ENCODE results near the gene EMC1. TPM values are rescaled to one million over a fixed set of nuclear protein-coding genes. Genes with fewer than 3 reads are reported as not detected.
A peak's percentile ranks its signal among the peaks of the same experiment; 100 is the strongest.

The EMC1 gene
- polyA plus RNA-seq, 1 donor (not counting 4 experiments of a cell fraction or from before 2014, with no cell fraction given) = 28.6 TPM

GRCh38 chr1:19209990-19210771 lies 41.1 kb downstream of the EMC1 start, which contains the start of gene UBR4:
TSS of gene UBR4 (minus strand) at chr1:19210266. CDS start at chr1:19210248, 18 bp downstream.
- peak within 1 kb of the TSS; percentile 97 for H3K27ac ChIP-seq (ENCODE audit: control insufficient read depth, insufficient read depth, low read length)
- peak within 1 kb of the TSS; percentile 97 for H3K9ac ChIP-seq (ENCODE audit: control insufficient read depth, extremely low read depth, insufficient read depth, low read length)
- peak within 1 kb of the TSS; percentile 97 for H3K4me2 ChIP-seq (ENCODE audit: control insufficient read depth, extremely low read depth, insufficient read depth, low read depth, low read length)
- DNase-seq (ENCODE audit: low read depth, low spot score) (peak; percentile 84), FAIRE-seq (peak; percentile 58)
- peaks cover 85% of the 10 kb centered on the region for H3K79me2 ChIP-seq (ENCODE audit: control insufficient read depth, insufficient read depth, low read length)
- peaks cover 4% of the 10 kb centered on the region for H4K20me1 ChIP-seq (ENCODE audit: control insufficient read depth, extremely low read depth, insufficient read depth, low read length)
- H3K4me1 ChIP-seq (ENCODE audit: control insufficient read depth, extremely low read depth, insufficient read depth, low read length) = peaks cover 23% of the 10 kb centered on the region
- no peaks in the 10 kb centered on the region for H3K9me3 ChIP-seq (ENCODE audit: control insufficient read depth, low read depth, low read length)
- peaks cover 0 to 13% of the 10 kb centered on the region in 2 experiments for H3K36me3 ChIP-seq (ENCODE audit: control insufficient read depth in 2 of 2, extremely low read depth in 1 of 2, insufficient read depth in 2 of 2, low read length in 2 of 2)
- H3K4me3 ChIP-seq (ENCODE audit: control insufficient read depth in 2 of 3, extremely low read depth in 1 of 3, insufficient read depth in 2 of 3, low read depth in 1 of 3, low read length in 3 of 3) = peak within 1 kb of the TSS; percentile 81 to 100 (median 98)
- peak within 1 kb of the TSS; percentile 94 for H2AFZ ChIP-seq (ENCODE audit: control insufficient read depth, low read length)
- no peaks in the 10 kb centered on the region for H3K9me1 ChIP-seq (ENCODE audit: control insufficient read depth, extremely low read depth, insufficient read depth, low read length)
- TF ChIP-seq CTCF (optimal IDR thresholded peaks at IDR 0.05 in 1 of 3, IDR thresholded peaks at IDR 0.05 in 1 of 3, conservative IDR thresholded peaks at IDR 0.05 in 1 of 3; ENCODE audit: extremely low read depth in 1 of 3, insufficient read depth in 2 of 3, low read length in 3 of 3) = no peak
- no peak for TF ChIP-seq EZH2 (IDR thresholded peaks at IDR 0.05; ENCODE audit: low read length)
- dilution Hi-C loops (cut with MboI; ENCODE audit: extremely low pct_ligation_motif_present, low sequenced_read_pairs) = no loop called here
- H3K27me3 ChIP-seq (ENCODE audit: control insufficient read depth, extremely low read depth, insufficient read depth, low read length) = no peaks in the 10 kb centered on the region

- H3K36me3 ChIP-seq (ENCODE audit: control insufficient read depth in 2 of 2, extremely low read depth in 1 of 2, insufficient read depth in 2 of 2, low read length in 2 of 2) = peaks cover 0 to 16% of the 10 kb centered on the region in 2 experiments
- H3K79me2 ChIP-seq (ENCODE audit: control insufficient read depth, insufficient read depth, low read length) = peaks cover 92% of the 10 kb centered on the region
- peaks cover 4% of the 10 kb centered on the region for H4K20me1 ChIP-seq (ENCODE audit: control insufficient read depth, extremely low read depth, insufficient read depth, low read length)
- FAIRE-seq (no peak), DNase-seq (ENCODE audit: low read depth, low spot score) (no peak)
- peak overlapping the region; percentile 97 for H3K9ac ChIP-seq (ENCODE audit: control insufficient read depth, extremely low read depth, insufficient read depth, low read length)
- dilution Hi-C loops (cut with MboI; ENCODE audit: extremely low pct_ligation_motif_present, low sequenced_read_pairs) = no loop called here
- H3K27ac ChIP-seq (ENCODE audit: control insufficient read depth, insufficient read depth, low read length) = peak overlapping the region; percentile 97
- no peaks in the 10 kb centered on the region for H3K9me3 ChIP-seq (ENCODE audit: control insufficient read depth, low read depth, low read length)
- peak overlapping the region; percentile 68 for H2AFZ ChIP-seq (ENCODE audit: control insufficient read depth, low read length)
- no peak for TF ChIP-seq CTCF (optimal IDR thresholded peaks at IDR 0.05 in 1 of 3, IDR thresholded peaks at IDR 0.05 in 1 of 3, conservative IDR thresholded peaks at IDR 0.05 in 1 of 3; ENCODE audit: extremely low read depth in 1 of 3, insufficient read depth in 2 of 3, low read length in 3 of 3)
- TF ChIP-seq EZH2 (IDR thresholded peaks at IDR 0.05; ENCODE audit: low read length) = no peak
- H3K4me1 ChIP-seq (ENCODE audit: control insufficient read depth, extremely low read depth, insufficient read depth, low read length) = peaks cover 27% of the 10 kb centered on the region
- no peaks in the 10 kb centered on the region for H3K9me1 ChIP-seq (ENCODE audit: control insufficient read depth, extremely low read depth, insufficient read depth, low read length)
- H3K27me3 ChIP-seq (ENCODE audit: control insufficient read depth, extremely low read depth, insufficient read depth, low read length) = no peaks in the 10 kb centered on the region
- peak overlapping the region; percentile 95 for H3K4me2 ChIP-seq (ENCODE audit: control insufficient read depth, extremely low read depth, insufficient read depth, low read depth, low read length)
- H3K4me3 ChIP-seq (ENCODE audit: control insufficient read depth in 2 of 3, extremely low read depth in 1 of 3, insufficient read depth in 2 of 3, low read depth in 1 of 3, low read length in 3 of 3) = peak overlapping the region; percentile 81 to 100 (median 98)
These were observed 41.8 kb downstream of the EMC1 start for GRCh38 chr1:19209439-19209989.

All from keratinocyte (primary cell).